Measurements from ENCODE around the gene ROBO4. TPM values are rescaled to one million over a fixed set of nuclear protein-coding genes. Genes with fewer than 3 reads are reported as not detected.

ROBO4 gene
- total and polyA plus RNA-seq, 4 donors = 6.5 to 23.6 (median 18.5) TPM

GRCh38 chr11:124839972-124840621, 57.6 kb downstream of the ROBO4 start:
- Histone ChIP-seq H3K36me3 (ENCODE audit: control insufficient read depth, insufficient read depth, low read length) (no peaks in the 10 kb centered on the region), H3K27me3 (ENCODE audit: control insufficient read depth, insufficient read depth, low read length) (peaks cover 59% of the 10 kb centered on the region), H3K4me1 (ENCODE audit: control insufficient read depth, insufficient read depth, low read length) (peaks cover 46% of the 10 kb centered on the region), H3K9me3 (ENCODE audit: control insufficient read depth, insufficient read depth, low read length) (no peaks in the 10 kb centered on the region), H3K27ac (ENCODE audit: low read depth, low read length) (no peak overlapping the region), H3K4me3 (ENCODE audit: low read depth, low read length) (peak overlapping the region; percentile 7)
- no peak for DNase-seq (ENCODE audit: low read depth in 4 of 6, low spot score in 6 of 6)
- 19% methylated on average over 12 of the region's 20 CpGs for WGBS (ENCODE audit: insufficient coverage)

GRCh38 chr11:124839128-124839971, 58.3 kb downstream of the ROBO4 start:
- WGBS (ENCODE audit: insufficient coverage) = under 1% methylated on average over 83 of the region's 87 CpGs
- peak overlapping the region; percentile 7 for H3K4me3 ChIP-seq (ENCODE audit: low read depth, low read length)
- no peaks in the 10 kb centered on the region for H3K36me3 ChIP-seq (ENCODE audit: control insufficient read depth, insufficient read depth, low read length)
- H3K9me3 ChIP-seq (ENCODE audit: control insufficient read depth, insufficient read depth, low read length) = no peaks in the 10 kb centered on the region
- H3K4me1 ChIP-seq (ENCODE audit: control insufficient read depth, insufficient read depth, low read length) = peaks cover 41% of the 10 kb centered on the region
- peaks cover 52% of the 10 kb centered on the region for H3K27me3 ChIP-seq (ENCODE audit: control insufficient read depth, insufficient read depth, low read length)
- peak in 4 of 6 donors; percentile 23 to 83 (median 54) for DNase-seq (ENCODE audit: low read depth in 4 of 6, low spot score in 6 of 6)
- H3K27ac ChIP-seq (ENCODE audit: low read depth, low read length) = no peak overlapping the region

GRCh38 chr11:124838805-124839127, 58.9 kb downstream of the ROBO4 start:
- H3K9me3 ChIP-seq (ENCODE audit: control insufficient read depth, insufficient read depth, low read length) = no peaks in the 10 kb centered on the region
- 16% methylated on average over 5 of the region's 5 CpGs for WGBS (ENCODE audit: insufficient coverage)
- no peaks in the 10 kb centered on the region for H3K36me3 ChIP-seq (ENCODE audit: control insufficient read depth, insufficient read depth, low read length)
- peak overlapping the region; percentile 7 for H3K4me3 ChIP-seq (ENCODE audit: low read depth, low read length)
- DNase-seq (ENCODE audit: low read depth in 4 of 6, low spot score in 6 of 6) = no peak
- peaks cover 48% of the 10 kb centered on the region for H3K27me3 ChIP-seq (ENCODE audit: control insufficient read depth, insufficient read depth, low read length)
- no peak overlapping the region for H3K27ac ChIP-seq (ENCODE audit: low read depth, low read length)
- H3K4me1 ChIP-seq (ENCODE audit: control insufficient read depth, insufficient read depth, low read length) = peaks cover 41% of the 10 kb centered on the region

- Histone ChIP-seq H3K4me3 (ENCODE audit: low read depth, low read length) (no peak overlapping the region), H3K9me3 (ENCODE audit: control insufficient read depth, insufficient read depth, low read length) (no peaks in the 10 kb centered on the region), H3K36me3 (ENCODE audit: control insufficient read depth, insufficient read depth, low read length) (no peaks in the 10 kb centered on the region), H3K4me1 (ENCODE audit: control insufficient read depth, insufficient read depth, low read length) (peaks cover 30% of the 10 kb centered on the region), H3K27ac (ENCODE audit: low read depth, low read length) (peak overlapping the region; percentile 64), H3K27me3 (ENCODE audit: control insufficient read depth, insufficient read depth, low read length) (peaks cover 38% of the 10 kb centered on the region)
- peak in 5 of 6 donors; percentile 44 to 95 (median 70) for DNase-seq (ENCODE audit: low read depth in 4 of 6, low spot score in 6 of 6)
- no CpG with 5 or more reads among the region's 3 CpGs for WGBS (ENCODE audit: insufficient coverage)
Measured at GRCh38 chr11:124837491-124837856, 60.2 kb downstream of the ROBO4 start.

GRCh38 chr11:124835918-124836317, 61.7 kb downstream of the ROBO4 start:
- DNase-seq (ENCODE audit: low read depth in 4 of 6, low spot score in 6 of 6) = no peak
- Histone ChIP-seq H3K9me3 (ENCODE audit: control insufficient read depth, insufficient read depth, low read length) (no peaks in the 10 kb centered on the region), H3K36me3 (ENCODE audit: control insufficient read depth, insufficient read depth, low read length) (no peaks in the 10 kb centered on the region), H3K4me1 (ENCODE audit: control insufficient read depth, insufficient read depth, low read length) (peaks cover 22% of the 10 kb centered on the region), H3K4me3 (ENCODE audit: low read depth, low read length) (no peak overlapping the region), H3K27ac (ENCODE audit: low read depth, low read length) (no peak overlapping the region), H3K27me3 (ENCODE audit: control insufficient read depth, insufficient read depth, low read length) (peaks cover 28% of the 10 kb centered on the region)
- WGBS (ENCODE audit: insufficient coverage) = 100% methylated on average over 1 of the region's 8 CpGs

GRCh38 chr11:124834526-124835180, 63.0 kb downstream of the ROBO4 start:
- H3K27me3 ChIP-seq (ENCODE audit: control insufficient read depth, insufficient read depth, low read length) = peaks cover 16% of the 10 kb centered on the region
- H3K4me1 ChIP-seq (ENCODE audit: control insufficient read depth, insufficient read depth, low read length) = peaks cover 17% of the 10 kb centered on the region
- H3K4me3 ChIP-seq (ENCODE audit: low read depth, low read length) = no peak overlapping the region
- no peaks in the 10 kb centered on the region for H3K9me3 ChIP-seq (ENCODE audit: control insufficient read depth, insufficient read depth, low read length)
- DNase-seq (ENCODE audit: low read depth in 4 of 6, low spot score in 6 of 6) = no peak
- H3K27ac ChIP-seq (ENCODE audit: low read depth, low read length) = no peak overlapping the region
- no peaks in the 10 kb centered on the region for H3K36me3 ChIP-seq (ENCODE audit: control insufficient read depth, insufficient read depth, low read length)
- WGBS (ENCODE audit: insufficient coverage) = no CpG with 5 or more reads among the region's 3 CpGs

Other genes starting within 250 kb of the ROBO4 start
- gene SIAE, start 224.1 kb downstream of the ROBO4 start, total RNA-seq = 10 to 100 TPM; 17.0 to 31.1 TPM
- gene SIAE, start 224.1 kb downstream of the ROBO4 start, polyA plus RNA-seq (ENCODE audit: insufficient read length in 2 of 2) = 10 to 100 TPM; 29.9 to 30.3 TPM
- gene SPA17, start 224.0 kb downstream of the ROBO4 start, total RNA-seq = 10 to 100 TPM in 1 of 2 donors, 1 to 10 TPM in 1; 7.7 to 29.6 TPM
- gene SPA17, start 224.0 kb downstream of the ROBO4 start, polyA plus RNA-seq (ENCODE audit: insufficient read length in 2 of 2) = 10 to 100 TPM; 16.6 to 23.8 TPM
- gene NRGN, start 157.9 kb downstream of the ROBO4 start, total RNA-seq = 1 to 10 TPM; 1.5 to 1.8 TPM
- gene NRGN, start 157.9 kb downstream of the ROBO4 start, polyA plus RNA-seq (ENCODE audit: insufficient read length in 2 of 2) = 10 to 100 TPM; 31.4 to 33.3 TPM
- gene VSIG2, start 145.6 kb downstream of the ROBO4 start, total RNA-seq = 1 to 10 TPM in 1 of 2 donors, under 1 TPM in 1; 0.20 to 1.3 TPM
- gene VSIG2, start 145.6 kb downstream of the ROBO4 start, polyA plus RNA-seq (ENCODE audit: insufficient read length in 2 of 2) = 1 to 10 TPM; 1.2 to 2.3 TPM
- gene ESAM, start 135.6 kb downstream of the ROBO4 start, total RNA-seq = 10 to 100 TPM in 1 of 2 donors, 1 to 10 TPM in 1; 9.5 to 23.3 TPM
- 10 to 100 TPM; 38.2 to 43.1 TPM for gene ESAM, start 135.6 kb downstream of the ROBO4 start, polyA plus RNA-seq (ENCODE audit: insufficient read length in 2 of 2)
- gene MSANTD2, start 97.5 kb downstream of the ROBO4 start, total RNA-seq = 10 to 100 TPM; 17.8 to 21.0 TPM
- 10 to 100 TPM; 24.1 to 28.4 TPM for gene MSANTD2, start 97.5 kb downstream of the ROBO4 start, polyA plus RNA-seq (ENCODE audit: insufficient read length in 2 of 2)
- gene ROBO3, start 32.4 kb downstream of the ROBO4 start, total RNA-seq = 10 to 100 TPM; 14.8 to 42.6 TPM
- gene ROBO3, start 32.4 kb downstream of the ROBO4 start, polyA plus RNA-seq (ENCODE audit: insufficient read length in 2 of 2) = 10 to 100 TPM; 75.6 to 81.5 TPM
- gene HEPN1, start 21.4 kb upstream of the ROBO4 start, total RNA-seq = not detected
- 10 to 100 TPM; 48.4 to 68.9 TPM for gene HEPN1, start 21.4 kb upstream of the ROBO4 start, polyA plus RNA-seq (ENCODE audit: insufficient read length in 2 of 2)
- gene HEPACAM, start 38.2 kb upstream of the ROBO4 start, total RNA-seq = 10 to 100 TPM; 31.1 to 62.8 TPM
- gene HEPACAM, start 38.2 kb upstream of the ROBO4 start, polyA plus RNA-seq (ENCODE audit: insufficient read length in 2 of 2) = 100 to 1,000 TPM; 101 to 129 TPM
- gene CCDC15, start 56.3 kb upstream of the ROBO4 start, total RNA-seq = 1 to 10 TPM; 4.4 to 4.6 TPM
- 1 to 10 TPM; 2.6 to 3.1 TPM for gene CCDC15, start 56.3 kb upstream of the ROBO4 start, polyA plus RNA-seq (ENCODE audit: insufficient read length in 2 of 2)
- 1 to 10 TPM; 4.5 to 5.2 TPM for gene SLC37A2, start 165.4 kb upstream of the ROBO4 start, total RNA-seq
- 1 to 10 TPM; 4.5 to 5.7 TPM for gene SLC37A2, start 165.4 kb upstream of the ROBO4 start, polyA plus RNA-seq (ENCODE audit: insufficient read length in 2 of 2)
- 10 to 100 TPM; 36.7 to 48.2 TPM for gene TMEM218, start 213.8 kb upstream of the ROBO4 start, total RNA-seq
- gene TMEM218, start 213.8 kb upstream of the ROBO4 start, polyA plus RNA-seq (ENCODE audit: insufficient read length in 2 of 2) = 10 to 100 TPM; 41.4 to 47.0 TPM

Data from spinal cord (tissue), 10 donors.